ENCODE measurements around the gene IFT74.

GRCh38 chr9:26945591-26945990 is 10.6 kb upstream of the IFT74 start:
- TF ChIP-seq CTCF (conservative IDR thresholded peaks at IDR 0.05 in 1 of 2, IDR thresholded peaks at IDR 0.05 in 1 of 2; ENCODE audit: low read depth in 1 of 2, low read length in 2 of 2) (no peak), EZH2 (IDR thresholded peaks at IDR 0.05; ENCODE audit: low read length, missing control alignments) (no peak)
